HepG2 (cell line): Measurements from ENCODE around the gene C4orf46. TPM values are rescaled to one million over a fixed set of nuclear protein-coding genes. Genes with fewer than 3 reads are reported as not detected.
"Not testable (repeated sequence)": the region's sequence is repeated elsewhere in the genome, so short reads cannot be mapped to it uniquely, and the experiment has no call there.

ENCODE experiments used
- ATAC-seq: fragments of 200-7000 bp; cut with Tn5 transposase; 3 replicates; pipeline ENCODE4 v1.9.1; 2020; ENCODE audit warnings: mild to moderate bottlenecking, moderate library complexity
- BruUV-seq: library from RNA; stranded (reverse); fragments of 400-500 nt; replicated peaks from 2 replicates; lab custom pipeline; 2021; lab: Mats Ljungman, UMichigan
- CTCF ChIA-PET: fragments of 300-600 bp; formaldehyde crosslinking; extraction: SDS; loops from one replicate; lab custom pipeline; 2021; ENCODE audit warnings: low total read pairs, inconsistent platforms, low intra/inter-chr PET ratio; lab: Yijun Ruan, JAX
- POLR2A ChIA-PET: fragments of 350-600 bp; sonication (Branson Sonifier 250); formaldehyde crosslinking; loops from one replicate; lab custom pipeline; 2020; ENCODE audit warnings: antibody characterized with exemption, inconsistent platforms; lab: Yijun Ruan, JAX
- DNase-seq: peaks from one replicate; pipeline ENCODE4 v3.0.0-alpha.2; 2015; ENCODE audit warnings: low spot score
- FAIRE-seq: peaks from 3 replicates; lab custom pipeline; 2011; peaks lifted over from hg19 to GRCh38; lab: Jason Lieb, UNC
- H2AFZ ChIP-seq: one replicate; pipeline ENCODE4 v1.6.1; 2011; ENCODE audit warnings: low read length, inconsistent platforms
- H3K27ac ChIP-seq: fragments of 300-600 bp; 3 replicates; pipeline ENCODE4 v1.8.0; 2011; ENCODE audit warnings: mixed run types, mild to moderate bottlenecking, mixed read lengths, low read length, inconsistent platforms; ENCODE audit not compliant: insufficient read depth; ENCODE audit errors: extremely low read length
- H3K27me3 ChIP-seq, 2 experiments: fragments of 200-600 bp in 1 of 2; 2 replicates in 1 of 2; 3 replicates in 1 of 2; pipeline versions ENCODE4 v1.6.0 to v1.8.0; 2011; ENCODE audit warnings: low read length in 2 of 2, mild to moderate bottlenecking in 2 of 2, moderate library complexity in 2 of 2, inconsistent platforms in 1 of 2; ENCODE audit not compliant: insufficient read depth in 2 of 2, control insufficient read depth in 1 of 2
- H3K36me3 ChIP-seq, 2 experiments: fragments of 200-600 bp in 1 of 2; replicated peaks in 1 of 2; 2 replicates in 1 of 2; 3 replicates in 1 of 2; pipeline versions ENCODE4 v1.5.1 to v1.8.0; 2011; ENCODE audit warnings: low read length in 2 of 2, inconsistent platforms in 1 of 2; ENCODE audit not compliant: insufficient read depth in 2 of 2, control insufficient read depth in 1 of 2
- H3K4me1 ChIP-seq: 2 replicates; pipeline ENCODE4 v1.5.1; 2012; ENCODE audit warnings: low read length, inconsistent platforms; ENCODE audit not compliant: insufficient read depth
- H3K4me2 ChIP-seq: 2 replicates; pipeline ENCODE4 v1.6.0; 2011; ENCODE audit warnings: low read depth, low read length, inconsistent platforms
- H3K4me3 ChIP-seq, 3 experiments: fragments of 200-600 bp in 1 of 3; sonication (generic), shearing (Covaris generic) in 1 of 3; replicated peaks in 1 of 3; 2 replicates each; pipeline ENCODE4 v1.5.1; 2011 to 2016; ENCODE audit warnings: low read length in 3 of 3, inconsistent platforms in 2 of 3, low read depth in 2 of 3, mild to moderate bottlenecking in 2 of 3, control low read depth in 1 of 3, mixed read lengths in 1 of 3; ENCODE audit not compliant: insufficient read depth in 1 of 3
- H3K79me2 ChIP-seq: one replicate; pipeline ENCODE4 v1.6.1; 2011; ENCODE audit warnings: low read length, inconsistent platforms; ENCODE audit not compliant: insufficient read depth
- H3K9ac ChIP-seq: 2 replicates; pipeline ENCODE4 v1.6.0; 2011; ENCODE audit warnings: mild to moderate bottlenecking, low read depth, low read length, inconsistent platforms; ENCODE audit not compliant: insufficient read depth
- H3K9me3 ChIP-seq: 2 replicates; pipeline ENCODE4 v1.5.1; 2012; ENCODE audit warnings: mild to moderate bottlenecking, low read length
- H4K20me1 ChIP-seq: 2 replicates; pipeline ENCODE4 v1.6.0; 2011; ENCODE audit warnings: inconsistent platforms, mild to moderate bottlenecking, low read length, moderate library complexity; ENCODE audit not compliant: insufficient read depth
- NPAS2 ChIP-seq: sonication (generic); formaldehyde crosslinking; IDR thresholded peaks from 2 replicates; pipeline ENCODE4 v1.8.0; 2022; ENCODE audit warnings: mild to moderate bottlenecking, missing genetic modification reagents, borderline replicate concordance
- TOE1 ChIP-seq: sonication (generic); formaldehyde crosslinking; IDR thresholded peaks from 2 replicates; pipeline ENCODE4 v1.4.0; 2020; ENCODE audit warnings: mild to moderate bottlenecking, missing genetic modification reagents
- ZBTB25 ChIP-seq: IDR thresholded peaks from 2 replicates; pipeline ENCODE4 v1.6.1; 2018; ENCODE audit warnings: missing genetic modification reagents
- ZNF776 ChIP-seq: sonication (generic); formaldehyde crosslinking; IDR thresholded peaks from 2 replicates; pipeline ENCODE4 v1.4.0; 2020; ENCODE audit warnings: mild to moderate bottlenecking, missing genetic modification reagents
- ZSCAN12 ChIP-seq: sonication (generic); formaldehyde crosslinking; IDR thresholded peaks from 2 replicates; pipeline ENCODE4 v1.9.0; 2021; ENCODE audit warnings: mild to moderate bottlenecking, missing genetic modification reagents
- WGBS: methylation state at CpG from one replicate; pipeline ENCODE4 v1.1.6; 2017; ENCODE audit warnings: low lambda C conversion rate; 5-methylcytosine and 5-hydroxymethylcytosine counted together
- in situ Hi-C: cut with HindIII; loops from 2 replicates; pipeline ENCODE4 v1.10.0; 2017; ENCODE audit warnings: low pct_unique_long_range_greater_than_20kb; ENCODE audit not compliant: extremely low pct_ligation_motif_present
- intact Hi-C: fragments of 100-400 bp; cut with micrococcal nuclease; formaldehyde crosslinking; loops from one replicate; pipeline ENCODE4 v1.10.0; 2022; ENCODE audit not compliant: unreplicated experiment
- polyA plus RNA-seq, 8 experiments: library from polyadenylated mRNA; depleted of rRNA in 3 of 8; stranded (reverse) in 7 of 8; unstranded in 1 of 8; fragments of >200 nt; fragmentation: Illumina TruSeq in 4 of 8; extraction: Trizol in 4 of 8; gene quantifications; 2 replicates each; pipeline versions ENCODE4 v1.2.1 to v1.2.3, GENCODE V29; 2011 to 2016; ENCODE audit warnings: low read depth in 4 of 8, missing spikeins in 1 of 8, mixed read lengths in 1 of 8; ENCODE audit not compliant: insufficient read depth in 1 of 8
- total RNA-seq, 5 experiments: library from RNA; depleted of rRNA; stranded (reverse); fragments of >200 nt; fragmentation: Illumina TruSeq; extraction: Trizol; gene quantifications; 2 replicates each; pipeline ENCODE4 v1.2.3, GENCODE V29; 2016; ENCODE audit warnings: low read depth in 1 of 5

C4orf46 gene
- total and polyA plus RNA-seq, 2 of the 13 experiments (the other 11 are each of a cell fraction or from before 2014, with no cell fraction given) = 8.5 to 10.4 TPM

DNA sequence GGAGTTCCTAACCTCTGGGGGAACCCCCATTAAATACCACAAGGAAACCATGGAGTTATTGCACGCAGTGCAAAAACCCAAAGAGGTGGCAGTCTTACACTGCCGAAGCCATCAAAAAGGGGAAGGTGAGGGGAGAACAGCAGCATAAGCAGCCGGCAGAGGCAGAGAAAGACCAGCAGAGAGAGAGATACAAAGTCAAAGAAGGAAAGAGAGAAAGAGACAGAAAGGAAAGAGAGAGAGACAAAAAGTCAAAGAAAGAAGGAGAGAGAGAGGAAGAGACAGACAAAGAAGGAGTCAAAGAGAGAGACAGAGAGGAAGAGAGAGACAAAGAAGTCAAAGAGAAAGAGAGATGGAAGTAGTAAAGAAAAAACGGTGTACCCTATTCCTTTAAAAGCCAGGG is 8.4 kb downstream of the C4orf46 start:
- H4K20me1 ChIP-seq, POLR2A ChIA-PET, H3K27me3 ChIP-seq, intact Hi-C loops, H3K27ac ChIP-seq, ATAC-seq, H3K4me1 ChIP-seq, H2AFZ ChIP-seq, H3K9me3 ChIP-seq, H3K36me3 ChIP-seq, H3K79me2 ChIP-seq, CTCF ChIA-PET, BruUV-seq, in situ Hi-C loops, DNase-seq, H3K4me2 ChIP-seq, FAIRE-seq, H3K9ac ChIP-seq, H3K4me3 ChIP-seq: not testable (repeated sequence)
- WGBS = 47% methylated on average over 4 of the region's 4 CpGs

- no peak for TF ChIP-seq ZNF776
- TF ChIP-seq NPAS2 (CRISPR knock-in tag) = no peak
- TF ChIP-seq TOE1 = no peak
- TF ChIP-seq ZSCAN12 (CRISPR knock-in tag) = no peak
- no peak for TF ChIP-seq ZBTB25 (CRISPR knock-in tag)
- BruUV-seq = no TSS peak
- H3K4me2 ChIP-seq = no peak overlapping the region
- H3K4me1 ChIP-seq = no peaks in the 10 kb centered on the region
- no peaks in the 10 kb centered on the region for H3K79me2 ChIP-seq
- H3K9ac ChIP-seq = no peak overlapping the region
- no peaks in the 10 kb centered on the region for H4K20me1 ChIP-seq
- FAIRE-seq (no peak), ATAC-seq (peak; percentile 34), DNase-seq (no peak)
- 37% methylated on average over 4 of the region's 11 CpGs for WGBS
- H3K4me3 ChIP-seq = no peak overlapping the region
- no peaks in the 10 kb centered on the region for H3K36me3 ChIP-seq
- intact Hi-C loops (no loop called here), in situ Hi-C loops (no loop called here)
- ChIA-PET CTCF (no interaction called here), POLR2A (no interaction called here)
- no peaks in the 10 kb centered on the region for H3K9me3 ChIP-seq
- H2AFZ ChIP-seq = no peak overlapping the region
- no peaks in the 10 kb centered on the region; a peak in 1 of 5 replicates for H3K27me3 ChIP-seq
- H3K27ac ChIP-seq = no peak overlapping the region
Measured at GRCh38 chr4:158657291-158657690, 14.4 kb downstream of the C4orf46 start.
